Trophoblast cell (in vitro differentiated cells and primary cell): ENCODE data around the gene LAMA3.
A peak's percentile ranks its signal among the peaks of the same experiment; 100 is the strongest.

ENCODE experiments used
- DNase-seq, 2 donors: peaks; one replicate each; pipeline ENCODE4 v3.0.0-alpha.2; 2016
- H2AFZ ChIP-seq: 2 replicates; pipeline ENCODE4 v1.6.1; 2013; ENCODE audit warnings: low read length, moderate library complexity, mild to moderate bottlenecking; ENCODE audit not compliant: insufficient read depth, poor library complexity
- H2AK5ac ChIP-seq: 2 replicates; pipeline ENCODE4 v1.6.1; 2013; ENCODE audit warnings: mild to moderate bottlenecking, low read length
- H2BK120ac ChIP-seq: 2 replicates; pipeline ENCODE4 v1.6.1; 2013; ENCODE audit warnings: low read length, mild to moderate bottlenecking, moderate library complexity; ENCODE audit not compliant: insufficient read depth, poor library complexity
- H2BK12ac ChIP-seq: 2 replicates; pipeline ENCODE4 v1.6.1; 2013; ENCODE audit warnings: mild to moderate bottlenecking, low read length, moderate library complexity
- H2BK5ac ChIP-seq: 2 replicates; pipeline ENCODE4 v1.6.1; 2013; ENCODE audit warnings: low read length, low read depth, moderate library complexity, mild to moderate bottlenecking; ENCODE audit not compliant: poor library complexity
- H3K14ac ChIP-seq: 2 replicates; pipeline ENCODE4 v1.6.1; 2013; ENCODE audit warnings: mild to moderate bottlenecking, low read length
- H3K18ac ChIP-seq: 2 replicates; pipeline ENCODE4 v1.6.1; 2013; ENCODE audit warnings: mild to moderate bottlenecking, low read length
- H3K23ac ChIP-seq: 2 replicates; pipeline ENCODE4 v1.6.1; 2013; ENCODE audit warnings: low read length
- H3K27ac ChIP-seq: 2 replicates; pipeline ENCODE4 v1.5.1; 2013; ENCODE audit warnings: low read depth, mild to moderate bottlenecking, inconsistent platforms, low read length, moderate library complexity
- H3K27me3 ChIP-seq: 2 replicates; pipeline ENCODE4 v1.6.1; 2013; ENCODE audit warnings: inconsistent platforms, mild to moderate bottlenecking, low read length, moderate library complexity; ENCODE audit not compliant: insufficient read depth
- H3K36me3 ChIP-seq, 2 experiments: 1 replicate in 1 of 2; 2 replicates in 1 of 2; pipeline ENCODE4 v1.6.1; 2013; ENCODE audit warnings: low read length in 2 of 2, mild to moderate bottlenecking in 2 of 2, moderate library complexity in 1 of 2; ENCODE audit not compliant: insufficient read depth in 2 of 2, control insufficient read depth in 1 of 2
- H3K4ac ChIP-seq: 2 replicates; pipeline ENCODE4 v1.6.1; 2013; ENCODE audit warnings: low read depth, mild to moderate bottlenecking, low read length, moderate library complexity
- H3K4me1 ChIP-seq, 2 experiments: 1 replicate in 1 of 2; 2 replicates in 1 of 2; pipeline ENCODE4 v1.6.1; 2013; ENCODE audit warnings: low read length in 2 of 2, mild to moderate bottlenecking in 2 of 2, moderate library complexity in 1 of 2; ENCODE audit not compliant: insufficient read depth in 2 of 2, control insufficient read depth in 1 of 2
- H3K4me2 ChIP-seq: 2 replicates; pipeline ENCODE4 v1.6.1; 2013; ENCODE audit warnings: inconsistent platforms, mild to moderate bottlenecking, low read length, moderate library complexity
- H3K4me3 ChIP-seq: 2 replicates; pipeline ENCODE4 v1.5.1; 2013; ENCODE audit warnings: mild to moderate bottlenecking, low read depth, low read length, inconsistent platforms
- H3K79me1 ChIP-seq: one replicate; pipeline ENCODE4 v1.6.1; 2013; ENCODE audit warnings: low read length
- H3K79me2 ChIP-seq: 2 replicates; pipeline ENCODE4 v1.6.1; 2013; ENCODE audit warnings: low read length, mild to moderate bottlenecking; ENCODE audit not compliant: control insufficient read depth, insufficient read depth, poor library complexity
- H3K9ac ChIP-seq: 2 replicates; pipeline ENCODE4 v1.6.1; 2013; ENCODE audit warnings: mild to moderate bottlenecking, low read length
- H3K9me3 ChIP-seq: 2 replicates; pipeline ENCODE4 v1.6.1; 2013; ENCODE audit warnings: low read depth, mild to moderate bottlenecking, control low read depth, inconsistent platforms, low read length; ENCODE audit not compliant: insufficient read depth
- H4K12ac ChIP-seq: 2 replicates; pipeline ENCODE4 v1.6.1; 2013; ENCODE audit warnings: low read depth, mild to moderate bottlenecking, low read length, moderate library complexity
- H4K8ac ChIP-seq: 2 replicates; pipeline ENCODE4 v1.6.1; 2013; ENCODE audit warnings: low read depth, mild to moderate bottlenecking, low read length, moderate library complexity
- H4K91ac ChIP-seq: one replicate; pipeline ENCODE4 v1.6.1; 2013; ENCODE audit warnings: low read depth, mild to moderate bottlenecking, low read length, moderate library complexity
- WGBS: extraction: QIAGEN DNeasy Blood & Tissue Kit; methylation state at CpG from one replicate; pipeline ENCODE4 v1.1.7; 2013; ENCODE audit warnings: missing lambda C conversion rate; ENCODE audit not compliant: insufficient read length, insufficient coverage; ENCODE audit errors: extremely low coverage; 5-methylcytosine and 5-hydroxymethylcytosine counted together

Gene LAMA3

GRCh38 chr18:23992941-23993280 is 303.7 kb downstream of the LAMA3 start:
- WGBS: no CpG with 5 or more reads among the region's 2 CpGs
- Histone ChIP-seq H3K4me1 (no peaks in the 10 kb centered on the region), H3K36me3 (no peaks in the 10 kb centered on the region), H4K12ac (no peak overlapping the region), H3K18ac (no peak overlapping the region), H3K9ac (no peak overlapping the region), H2BK12ac (no peak overlapping the region), H2AK5ac (no peak overlapping the region), H4K8ac (no peak overlapping the region), H2BK5ac (no peak overlapping the region), H2AFZ (no peak overlapping the region), H3K14ac (no peak overlapping the region), H3K4me3 (no peak overlapping the region), H3K4ac (no peak overlapping the region), H4K91ac (no peak overlapping the region), H3K4me2 (no peak overlapping the region), H3K23ac (no peak overlapping the region), H2BK120ac (no peak overlapping the region), H3K79me1 (no peaks in the 10 kb centered on the region), H3K27me3 (no peaks in the 10 kb centered on the region), H3K9me3 (no peaks in the 10 kb centered on the region), H3K27ac (no peak overlapping the region), H3K79me2 (no peaks in the 10 kb centered on the region)
- DNase-seq: no peak

GRCh38 chr18:23994361-23994902 is 305.2 kb downstream of the LAMA3 start:
- no peak overlapping the region for H3K27ac ChIP-seq
- no peak overlapping the region for H3K4me3 ChIP-seq
- H3K9ac ChIP-seq: no peak overlapping the region
- H3K4me1 ChIP-seq: no peaks in the 10 kb centered on the region
- H3K79me1 ChIP-seq: no peaks in the 10 kb centered on the region
- no peak overlapping the region for H2AK5ac ChIP-seq
- no peak overlapping the region for H3K4me2 ChIP-seq
- H3K14ac ChIP-seq: no peak overlapping the region
- H4K91ac ChIP-seq: no peak overlapping the region
- no peak overlapping the region for H3K18ac ChIP-seq
- no CpG with 5 or more reads among the region's 9 CpGs for WGBS
- no peak overlapping the region for H3K4ac ChIP-seq
- no peak overlapping the region for H2AFZ ChIP-seq
- no peak overlapping the region for H4K12ac ChIP-seq
- no peak overlapping the region for H2BK5ac ChIP-seq
- no peaks in the 10 kb centered on the region for H3K79me2 ChIP-seq
- no peak overlapping the region for H2BK12ac ChIP-seq
- H3K27me3 ChIP-seq: no peaks in the 10 kb centered on the region
- DNase-seq: peak in 1 of 2 donors; percentile 10
- no peak overlapping the region for H4K8ac ChIP-seq
- H3K36me3 ChIP-seq: no peaks in the 10 kb centered on the region
- no peak overlapping the region for H2BK120ac ChIP-seq
- no peaks in the 10 kb centered on the region for H3K9me3 ChIP-seq
- H3K23ac ChIP-seq: no peak overlapping the region

GRCh38 chr18:23995180-23995579 is 305.9 kb downstream of the LAMA3 start:
- Histone ChIP-seq H4K91ac (no peak overlapping the region), H3K4me2 (no peak overlapping the region), H2AFZ (no peak overlapping the region), H4K12ac (no peak overlapping the region), H3K27ac (no peak overlapping the region), H3K9me3 (no peaks in the 10 kb centered on the region), H3K14ac (no peak overlapping the region), H2BK120ac (no peak overlapping the region), H3K79me2 (no peaks in the 10 kb centered on the region), H3K27me3 (no peaks in the 10 kb centered on the region), H3K36me3 (no peaks in the 10 kb centered on the region), H2BK12ac (no peak overlapping the region), H2AK5ac (no peak overlapping the region), H3K18ac (no peak overlapping the region), H3K4me3 (no peak overlapping the region), H3K79me1 (no peaks in the 10 kb centered on the region), H4K8ac (no peak overlapping the region), H2BK5ac (no peak overlapping the region), H3K4me1 (no peaks in the 10 kb centered on the region), H3K9ac (no peak overlapping the region), H3K23ac (no peak overlapping the region), H3K4ac (no peak overlapping the region)
- WGBS: no CpG with 5 or more reads among the region's 13 CpGs
- DNase-seq: no peak

GRCh38 chr18:23998018-23998417 is 308.8 kb downstream of the LAMA3 start:
- H2BK12ac ChIP-seq: no peak overlapping the region
- no peak overlapping the region for H2BK5ac ChIP-seq
- WGBS: no CpG with 5 or more reads among the region's 2 CpGs
- no peak overlapping the region for H3K23ac ChIP-seq
- H4K12ac ChIP-seq: no peak overlapping the region
- no peak overlapping the region for H3K14ac ChIP-seq
- H3K18ac ChIP-seq: no peak overlapping the region
- H3K27ac ChIP-seq: no peak overlapping the region
- H4K8ac ChIP-seq: no peak overlapping the region
- no peak for DNase-seq
- H3K4me3 ChIP-seq: no peak overlapping the region
- no peaks in the 10 kb centered on the region for H3K79me1 ChIP-seq
- no peak overlapping the region for H2BK120ac ChIP-seq
- H4K91ac ChIP-seq: no peak overlapping the region
- no peak overlapping the region for H3K9ac ChIP-seq
- H3K36me3 ChIP-seq: no peaks in the 10 kb centered on the region
- peaks cover 2% of the 10 kb centered on the region in 2 experiments for H3K4me1 ChIP-seq
- H3K79me2 ChIP-seq: no peaks in the 10 kb centered on the region
- H2AFZ ChIP-seq: no peak overlapping the region
- no peaks in the 10 kb centered on the region for H3K9me3 ChIP-seq
- H3K27me3 ChIP-seq: no peaks in the 10 kb centered on the region
- H3K4me2 ChIP-seq: no peak overlapping the region
- H2AK5ac ChIP-seq: no peak overlapping the region
- H3K4ac ChIP-seq: no peak overlapping the region
